HEK293 (cell line): Measurements from ENCODE around the gene TMEM150C.

Source experiments
- ATF2 ChIP-seq: fragments of 450-650 bp; formaldehyde crosslinking; IDR thresholded peaks from 2 replicates; pipeline ENCODE4 v1.5.1; 2016; ENCODE audit warnings: missing biosample characterization, missing genetic modification characterization, low read depth
- FEZF1 ChIP-seq: fragments of 450-650 bp; formaldehyde crosslinking; IDR thresholded peaks from 2 replicates; pipeline ENCODE4 v1.5.1; 2016; ENCODE audit warnings: missing biosample characterization, missing genetic modification characterization
- GFI1B ChIP-seq: fragments of 450-650 bp; formaldehyde crosslinking; IDR thresholded peaks from 2 replicates; pipeline ENCODE4 v1.5.1; 2016; ENCODE audit warnings: missing biosample characterization, missing genetic modification characterization
- HOXD13 ChIP-seq: sonication (generic); formaldehyde crosslinking; IDR thresholded peaks from 2 replicates; pipeline ENCODE4 v1.8.0; 2022; ENCODE audit warnings: missing genetic modification reagents, borderline replicate concordance
- OSR2 ChIP-seq: fragments of 450-650 bp; formaldehyde crosslinking; IDR thresholded peaks from 2 replicates; pipeline ENCODE4 v1.5.1; 2016; ENCODE audit warnings: missing biosample characterization, missing genetic modification characterization
- PRDM4 ChIP-seq: fragments of 450-650 bp; formaldehyde crosslinking; IDR thresholded peaks from 2 replicates; pipeline ENCODE4 v1.5.1; 2017; ENCODE audit warnings: missing biosample characterization, missing genetic modification characterization
- PRDM6 ChIP-seq: fragments of 450-650 bp; formaldehyde crosslinking; IDR thresholded peaks from 2 replicates; pipeline ENCODE4 v1.5.1; 2017; ENCODE audit warnings: missing biosample characterization, missing genetic modification characterization
- ZBTB44 ChIP-seq: fragments of 450-650 bp; IDR thresholded peaks from 2 replicates; pipeline ENCODE4 v1.5.1; 2018; ENCODE audit warnings: missing biosample characterization, mild to moderate bottlenecking, missing genetic modification characterization
- ZFP37 ChIP-seq: fragments of 450-650 bp; formaldehyde crosslinking; IDR thresholded peaks from 2 replicates; pipeline ENCODE4 v1.5.1; 2016; ENCODE audit warnings: missing biosample characterization, missing genetic modification characterization
- ZNF114 ChIP-seq: fragments of 450-650 bp; formaldehyde crosslinking; IDR thresholded peaks from 2 replicates; pipeline ENCODE4 v1.5.0; 2017; ENCODE audit warnings: missing biosample characterization, missing genetic modification characterization
- ZNF2 ChIP-seq: fragments of 450-650 bp; formaldehyde crosslinking; IDR thresholded peaks from 2 replicates; pipeline ENCODE4 v1.5.1; 2016; ENCODE audit warnings: missing biosample characterization, missing genetic modification characterization
- ZNF324 ChIP-seq: fragments of 450-650 bp; formaldehyde crosslinking; IDR thresholded peaks from 2 replicates; pipeline ENCODE4 v1.5.1; 2016; ENCODE audit warnings: missing biosample characterization, missing genetic modification characterization
- ZNF335 ChIP-seq: fragments of 450-650 bp; formaldehyde crosslinking; conservative IDR thresholded peaks from 2 replicates; pipeline ENCODE4 v1.5.1; 2016; ENCODE audit warnings: missing biosample characterization, missing genetic modification characterization
- ZNF394 ChIP-seq: fragments of 450-650 bp; formaldehyde crosslinking; IDR thresholded peaks from 2 replicates; pipeline ENCODE4 v1.5.1; 2016; ENCODE audit warnings: missing biosample characterization, missing genetic modification characterization, mild to moderate bottlenecking, moderate library complexity, borderline replicate concordance
- ZNF449 ChIP-seq: fragments of 450-650 bp; formaldehyde crosslinking; IDR thresholded peaks from 2 replicates; pipeline ENCODE4 v1.5.1; 2017; ENCODE audit warnings: missing biosample characterization, mild to moderate bottlenecking, missing genetic modification characterization, moderate library complexity
- ZNF501 ChIP-seq: fragments of 450-650 bp; formaldehyde crosslinking; IDR thresholded peaks from 2 replicates; pipeline ENCODE4 v1.5.1; 2016; ENCODE audit warnings: missing biosample characterization, missing genetic modification characterization
- ZNF529 ChIP-seq: fragments of 450-650 bp; formaldehyde crosslinking; IDR thresholded peaks from 2 replicates; pipeline ENCODE4 v1.5.1; 2017; ENCODE audit warnings: missing genetic modification characterization, missing biosample characterization; ENCODE audit not compliant: insufficient replicate concordance
- ZNF768 ChIP-seq: fragments of 450-650 bp; formaldehyde crosslinking; IDR thresholded peaks from 2 replicates; pipeline ENCODE4 v1.5.1; 2018; ENCODE audit warnings: missing biosample characterization, mild to moderate bottlenecking, missing genetic modification characterization
- ZNF792 ChIP-seq: fragments of 450-650 bp; formaldehyde crosslinking; IDR thresholded peaks from 2 replicates; pipeline ENCODE4 v1.5.1; 2016; ENCODE audit warnings: missing biosample characterization, missing genetic modification characterization
- ZSCAN16 ChIP-seq: fragments of 450-650 bp; formaldehyde crosslinking; IDR thresholded peaks from 2 replicates; pipeline ENCODE4 v1.5.1; 2016; ENCODE audit warnings: missing biosample characterization, missing genetic modification characterization
- ZSCAN30 ChIP-seq: fragments of 450-650 bp; IDR thresholded peaks from 2 replicates; pipeline ENCODE4 v1.5.1; 2018; ENCODE audit warnings: missing biosample characterization, mild to moderate bottlenecking, missing genetic modification characterization, moderate library complexity
- TF ChIP-seq, protein P1 (sequence below): fragments of 450-650 bp; formaldehyde crosslinking; IDR thresholded peaks from 2 replicates; pipeline ENCODE4 v1.5.1; 2016; ENCODE audit warnings: missing biosample characterization, missing genetic modification characterization
- TF ChIP-seq, protein P2 (sequence below): fragments of 450-650 bp; formaldehyde crosslinking; IDR thresholded peaks from 2 replicates; pipeline ENCODE4 v1.5.1; 2016; ENCODE audit warnings: missing biosample characterization, missing genetic modification characterization

TMEM150C gene

GRCh38 chr4:82491251-82491960 is 70.4 kb downstream of the TMEM150C start (continued):
- TF ChIP-seq, protein P1, sequence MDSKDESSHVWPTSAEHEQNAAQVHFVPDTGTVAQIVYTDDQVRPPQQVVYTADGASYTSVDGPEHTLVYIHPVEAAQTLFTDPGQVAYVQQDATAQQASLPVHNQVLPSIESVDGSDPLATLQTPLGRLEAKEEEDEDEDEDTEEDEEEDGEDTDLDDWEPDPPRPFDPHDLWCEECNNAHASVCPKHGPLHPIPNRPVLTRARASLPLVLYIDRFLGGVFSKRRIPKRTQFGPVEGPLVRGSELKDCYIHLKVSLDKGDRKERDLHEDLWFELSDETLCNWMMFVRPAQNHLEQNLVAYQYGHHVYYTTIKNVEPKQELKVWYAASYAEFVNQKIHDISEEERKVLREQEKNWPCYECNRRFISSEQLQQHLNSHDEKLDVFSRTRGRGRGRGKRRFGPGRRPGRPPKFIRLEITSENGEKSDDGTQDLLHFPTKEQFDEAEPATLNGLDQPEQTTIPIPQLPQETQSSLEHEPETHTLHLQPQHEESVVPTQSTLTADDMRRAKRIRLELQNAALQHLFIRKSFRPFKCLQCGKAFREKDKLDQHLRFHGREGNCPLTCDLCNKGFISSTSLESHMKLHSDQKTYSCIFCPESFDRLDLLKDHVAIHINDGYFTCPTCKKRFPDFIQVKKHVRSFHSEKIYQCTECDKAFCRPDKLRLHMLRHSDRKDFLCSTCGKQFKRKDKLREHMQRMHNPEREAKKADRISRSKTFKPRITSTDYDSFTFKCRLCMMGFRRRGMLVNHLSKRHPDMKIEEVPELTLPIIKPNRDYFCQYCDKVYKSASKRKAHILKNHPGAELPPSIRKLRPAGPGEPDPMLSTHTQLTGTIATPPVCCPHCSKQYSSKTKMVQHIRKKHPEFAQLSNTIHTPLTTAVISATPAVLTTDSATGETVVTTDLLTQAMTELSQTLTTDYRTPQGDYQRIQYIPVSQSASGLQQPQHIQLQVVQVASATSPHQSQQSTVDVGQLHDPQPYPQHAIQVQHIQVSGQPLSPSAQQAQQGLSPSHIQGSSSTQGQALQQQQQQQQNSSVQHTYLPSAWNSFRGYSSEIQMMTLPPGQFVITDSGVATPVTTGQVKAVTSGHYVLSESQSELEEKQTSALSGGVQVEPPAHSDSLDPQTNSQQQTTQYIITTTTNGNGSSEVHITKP (tag by site-specific recombination), result peak; percentile 83
- TF ChIP-seq ZNF335 (tag by site-specific recombination) (peak; percentile 47), ZNF394 (peak; percentile 55; the same call in 1 of the 2 replicates), ZNF449 (tag by site-specific recombination) (peak; percentile 12; the same call in 1 of the 2 replicates), ZNF114 (no peak), ZNF529 (tag by site-specific recombination) (no peak), PRDM4 (0 out of 2 replicates have a peak, but pooled peaks have one; percentile 10), GFI1B (tag by site-specific recombination) (no peak), ZFP37 (tag by site-specific recombination) (0 out of 2 replicates have a peak, but pooled peaks have one; percentile 39), HOXD13 (CRISPR knock-in tag) (no peak), ZBTB44 (tag by site-specific recombination) (peak; percentile 63; the same call in 1 of the 2 replicates), ZNF2 (tag by site-specific recombination) (0 out of 2 replicates have a peak, but pooled peaks have one; percentile 34), ZNF324 (tag by site-specific recombination) (0 out of 2 replicates have a peak, but pooled peaks have one; percentile 40), ZNF501 (no peak; the same call in 1 of the 2 replicates), ATF2 (peak; percentile 49), ZSCAN16 (no peak), ZNF792 (tag by site-specific recombination) (no peak), ZSCAN30 (tag by site-specific recombination) (peak; percentile 48; the same call in 1 of the 2 replicates), PRDM6 (tag by site-specific recombination) (0 out of 2 replicates have a peak, but pooled peaks have one; percentile 40), FEZF1 (tag by site-specific recombination) (peak; percentile 37; the same call in 1 of the 2 replicates), OSR2 (tag by site-specific recombination) (peak; percentile 84), ZNF768 (tag by site-specific recombination) (no peak)
- TF ChIP-seq, protein P2, sequence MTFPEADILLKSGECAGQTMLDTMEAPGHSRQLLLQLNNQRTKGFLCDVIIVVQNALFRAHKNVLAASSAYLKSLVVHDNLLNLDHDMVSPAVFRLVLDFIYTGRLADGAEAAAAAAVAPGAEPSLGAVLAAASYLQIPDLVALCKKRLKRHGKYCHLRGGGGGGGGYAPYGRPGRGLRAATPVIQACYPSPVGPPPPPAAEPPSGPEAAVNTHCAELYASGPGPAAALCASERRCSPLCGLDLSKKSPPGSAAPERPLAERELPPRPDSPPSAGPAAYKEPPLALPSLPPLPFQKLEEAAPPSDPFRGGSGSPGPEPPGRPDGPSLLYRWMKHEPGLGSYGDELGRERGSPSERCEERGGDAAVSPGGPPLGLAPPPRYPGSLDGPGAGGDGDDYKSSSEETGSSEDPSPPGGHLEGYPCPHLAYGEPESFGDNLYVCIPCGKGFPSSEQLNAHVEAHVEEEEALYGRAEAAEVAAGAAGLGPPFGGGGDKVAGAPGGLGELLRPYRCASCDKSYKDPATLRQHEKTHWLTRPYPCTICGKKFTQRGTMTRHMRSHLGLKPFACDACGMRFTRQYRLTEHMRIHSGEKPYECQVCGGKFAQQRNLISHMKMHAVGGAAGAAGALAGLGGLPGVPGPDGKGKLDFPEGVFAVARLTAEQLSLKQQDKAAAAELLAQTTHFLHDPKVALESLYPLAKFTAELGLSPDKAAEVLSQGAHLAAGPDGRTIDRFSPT (tag by site-specific recombination), result peak; percentile 44; the same call in 1 of the 2 replicates
